GM19372 (cell line): ENCODE results near the gene NUDT22.

ENCODE experiments used
- ATAC-seq: cut with Tn5 transposase; IDR thresholded peaks from one replicate; pipeline ENCODE4 v1.9.1; 2021; ENCODE audit warnings: mild to moderate bottlenecking, low read depth, moderate library complexity; ENCODE audit not compliant: unreplicated experiment

Gene NUDT22

DNA sequence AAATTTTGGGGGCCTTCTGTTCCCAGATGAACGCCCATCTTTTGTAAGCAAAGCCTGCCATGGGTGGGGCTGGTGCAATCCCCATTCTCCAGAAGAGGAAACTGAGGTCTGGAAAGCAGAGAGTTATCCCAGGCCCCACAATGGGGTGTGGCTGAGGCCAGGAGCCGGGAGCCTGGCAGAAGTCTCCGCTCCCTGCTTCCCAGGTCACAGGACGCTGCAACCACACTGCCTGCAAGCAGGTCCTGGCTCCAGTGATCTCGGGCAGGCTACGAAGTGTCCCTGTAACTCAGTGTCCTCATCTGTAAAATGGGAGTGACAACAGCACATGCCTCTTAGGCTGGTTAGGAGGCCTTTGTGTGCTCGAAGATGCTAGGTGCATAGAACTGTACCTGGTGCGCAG, 27.0 kb downstream of the NUDT22 start:
- ATAC-seq, result no peak

DNA sequence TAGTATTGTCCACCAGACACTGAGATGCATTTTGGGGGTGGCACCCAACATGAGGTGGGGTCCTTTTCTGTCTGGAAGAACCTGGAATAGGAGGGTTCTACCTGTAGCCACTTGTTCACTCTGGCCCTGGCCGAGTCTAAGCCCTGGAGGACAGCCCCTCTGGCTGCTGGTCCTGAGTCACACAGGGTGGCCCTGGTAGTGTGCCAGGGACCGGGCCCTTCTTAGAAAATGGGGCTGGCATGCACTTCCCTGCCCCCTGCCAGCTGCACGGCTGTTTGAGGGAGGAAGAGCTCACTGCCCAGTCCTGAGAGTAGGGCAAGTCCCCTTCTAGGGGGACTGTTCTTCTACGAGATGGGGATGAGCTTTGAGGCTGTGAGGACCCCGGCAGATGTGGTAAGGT, 27.4 kb downstream of the NUDT22 start:
- no peak for ATAC-seq

DNA sequence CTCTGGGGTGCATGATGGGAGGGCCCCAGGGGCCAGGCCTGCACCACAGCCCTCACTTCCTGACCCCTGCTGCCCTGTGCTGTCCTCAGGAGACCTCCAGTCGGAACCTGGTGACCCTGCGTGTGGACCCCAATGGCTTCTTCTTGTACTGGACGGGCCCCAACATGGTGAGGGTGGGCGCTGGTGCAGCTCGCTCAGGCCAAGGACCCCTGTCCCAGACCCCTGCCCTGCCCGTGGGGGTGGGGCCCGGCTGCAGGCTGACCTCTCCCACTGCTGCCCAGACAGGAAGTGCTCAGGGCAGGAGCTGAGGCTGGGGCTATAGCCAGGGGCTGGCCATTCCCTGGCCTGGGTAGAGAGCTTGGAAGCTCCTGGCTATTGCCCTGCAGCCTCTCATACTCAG, 28.3 kb downstream of the NUDT22 start:
- no peak for ATAC-seq

DNA sequence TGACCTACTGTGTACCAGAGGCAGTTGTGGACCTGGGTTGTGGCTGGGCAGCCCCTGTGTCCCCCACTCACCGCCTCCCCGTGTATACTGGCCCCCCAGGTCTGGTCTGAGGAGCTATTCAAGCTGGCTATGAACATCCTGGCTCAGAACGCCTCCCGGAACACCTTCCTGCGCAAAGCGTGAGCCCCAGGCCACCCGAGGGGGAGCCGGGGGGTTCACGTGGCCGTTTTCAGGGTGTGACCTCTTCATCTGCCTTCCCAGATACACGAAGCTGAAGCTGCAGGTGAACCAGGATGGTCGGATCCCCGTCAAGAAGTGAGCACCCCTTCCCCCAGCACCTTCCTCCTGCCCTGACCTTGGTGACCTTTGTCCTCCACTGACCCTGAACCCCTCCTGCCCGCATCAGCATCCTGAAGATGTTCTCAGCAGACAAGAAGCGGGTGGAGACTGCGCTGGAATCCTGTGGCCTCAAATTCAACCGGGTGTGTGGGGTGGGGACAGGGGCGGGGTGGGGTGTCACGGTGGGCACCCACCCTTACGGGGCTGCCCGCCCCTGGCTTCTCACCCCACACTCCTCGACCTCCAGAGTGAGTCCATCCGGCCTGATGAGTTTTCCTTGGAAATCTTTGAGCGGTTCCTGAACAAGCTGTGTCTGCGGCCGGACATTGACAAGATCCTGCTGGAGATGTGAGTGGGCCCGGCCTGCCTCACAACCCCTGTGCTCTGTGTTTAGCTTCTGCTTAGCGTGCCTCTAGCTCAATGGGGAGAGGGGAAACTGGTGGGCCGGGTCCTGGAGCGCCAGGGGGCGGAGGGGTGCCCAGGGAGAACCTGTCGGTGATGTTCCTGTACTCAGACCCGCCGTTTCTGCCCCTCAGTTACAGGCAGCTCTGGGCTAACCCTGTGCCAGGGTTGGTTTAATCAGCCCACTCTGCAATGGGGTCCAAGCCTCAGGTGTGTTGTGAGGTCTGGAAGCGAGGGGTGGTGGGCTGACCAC, 29.4 kb downstream of the NUDT22 start:
- no peak for ATAC-seq

DNA sequence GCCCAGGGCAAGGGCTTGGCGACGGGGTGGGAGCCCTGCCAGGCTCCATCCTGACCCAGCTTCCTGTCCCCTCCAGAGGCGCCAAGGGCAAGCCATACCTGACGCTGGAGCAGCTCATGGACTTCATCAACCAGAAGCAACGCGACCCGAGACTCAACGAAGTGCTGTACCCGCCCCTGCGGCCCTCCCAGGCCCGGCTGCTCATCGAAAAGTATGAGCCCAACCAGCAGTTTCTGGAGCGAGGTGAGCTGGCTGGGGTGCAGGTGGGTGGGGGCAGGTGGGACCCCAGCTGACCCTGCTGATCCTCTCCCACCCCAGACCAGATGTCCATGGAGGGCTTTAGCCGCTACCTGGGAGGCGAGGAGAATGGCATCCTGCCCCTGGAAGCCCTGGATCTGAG, 30.2 kb downstream of the NUDT22 start:
- no peak for ATAC-seq

DNA sequence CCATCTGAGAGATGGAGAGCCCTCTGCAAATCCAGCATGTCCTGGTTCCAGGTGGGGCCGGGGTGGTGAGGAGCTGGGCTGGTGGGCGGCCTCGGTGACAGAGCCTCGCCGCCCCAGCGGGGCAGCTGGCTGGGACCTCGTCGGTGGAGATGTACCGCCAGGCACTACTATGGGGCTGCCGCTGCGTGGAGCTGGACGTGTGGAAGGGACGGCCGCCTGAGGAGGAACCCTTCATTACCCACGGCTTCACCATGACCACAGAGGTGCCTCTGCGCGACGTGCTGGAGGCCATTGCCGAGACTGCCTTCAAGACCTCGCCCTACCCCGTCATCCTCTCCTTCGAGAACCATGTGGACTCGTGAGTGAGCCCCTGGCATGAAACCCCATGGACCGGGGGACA, 32.3 kb downstream of the NUDT22 start:
- no peak for ATAC-seq

DNA sequence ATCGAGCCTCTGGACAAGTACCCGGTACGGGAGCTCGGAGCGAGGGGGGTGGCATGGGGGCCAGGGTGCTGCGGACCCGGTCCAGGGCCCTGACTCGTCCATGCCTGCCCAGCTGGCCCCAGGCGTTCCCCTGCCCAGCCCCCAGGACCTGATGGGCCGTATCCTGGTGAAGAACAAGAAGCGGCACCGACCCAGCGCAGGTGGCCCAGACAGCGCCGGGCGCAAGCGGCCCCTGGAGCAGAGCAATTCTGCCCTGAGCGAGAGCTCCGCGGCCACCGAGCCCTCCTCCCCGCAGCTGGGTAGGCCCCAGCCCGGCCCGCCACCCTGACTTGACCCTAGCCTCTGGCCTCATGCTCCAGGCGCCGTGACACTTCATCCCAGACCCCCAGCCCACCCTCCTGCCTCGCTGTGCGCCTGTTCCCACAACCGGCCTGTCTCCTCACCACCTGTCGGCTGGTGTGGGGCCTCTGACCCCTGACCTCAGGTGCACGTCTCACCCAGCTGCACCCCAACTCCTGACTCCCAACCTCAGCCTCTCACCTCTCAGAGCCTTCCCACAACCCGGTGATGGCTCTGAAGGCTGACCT, 33.0 kb downstream of the NUDT22 start:
- ATAC-seq, result no peak

DNA sequence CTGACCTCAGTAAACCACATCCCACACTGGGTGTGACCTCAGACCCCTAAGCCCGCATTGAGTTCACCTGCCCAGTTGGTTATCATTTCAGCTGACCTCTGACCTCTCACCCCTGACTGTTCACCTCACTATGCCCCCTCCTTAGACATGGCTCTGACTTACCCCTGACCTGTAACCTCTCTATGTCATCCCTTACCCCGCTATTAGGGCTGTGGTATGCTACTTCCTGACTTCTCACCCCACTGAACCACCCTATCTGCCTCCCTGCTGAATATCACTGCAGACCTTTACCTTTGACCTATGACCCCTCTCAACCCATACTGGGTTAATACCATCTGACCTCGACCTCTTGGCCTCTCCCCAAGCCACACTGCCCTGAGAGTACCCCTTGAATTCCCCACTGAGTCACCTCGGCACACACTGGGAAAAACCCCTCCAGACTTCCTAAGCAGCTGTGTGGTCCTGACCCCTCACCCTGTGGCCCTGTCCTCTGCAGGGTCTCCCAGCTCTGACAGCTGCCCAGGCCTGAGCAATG, 33.5 kb downstream of the NUDT22 start:
- no peak for ATAC-seq

DNA sequence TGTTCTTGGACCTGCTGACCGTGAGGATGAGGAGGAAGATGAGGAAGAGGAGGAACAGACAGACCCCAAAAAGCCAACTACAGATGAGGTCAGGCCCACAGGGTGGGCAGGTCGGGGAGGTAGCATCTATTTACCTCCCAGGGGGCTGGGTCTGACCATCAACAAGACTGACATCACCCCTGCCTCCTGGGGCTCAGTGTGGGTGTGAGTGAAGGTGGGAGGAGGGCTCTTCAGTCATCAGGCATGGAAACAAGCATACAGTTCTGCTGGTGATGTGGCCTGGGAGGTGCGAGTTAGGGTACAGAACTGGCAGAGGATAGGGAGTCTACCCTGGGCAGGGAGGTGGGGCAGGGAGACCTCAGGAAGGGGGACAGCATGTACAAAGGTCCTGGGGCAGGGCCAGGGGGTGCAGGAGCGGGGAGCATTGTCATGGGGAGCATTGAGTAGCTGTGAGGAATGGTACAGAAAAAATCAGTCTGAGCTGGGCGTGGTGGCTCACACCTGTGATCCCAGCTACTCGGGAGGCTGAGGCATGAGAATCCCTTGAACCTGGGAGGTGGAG, 34.2 kb downstream of the NUDT22 start:
- ATAC-seq, result no peak

DNA sequence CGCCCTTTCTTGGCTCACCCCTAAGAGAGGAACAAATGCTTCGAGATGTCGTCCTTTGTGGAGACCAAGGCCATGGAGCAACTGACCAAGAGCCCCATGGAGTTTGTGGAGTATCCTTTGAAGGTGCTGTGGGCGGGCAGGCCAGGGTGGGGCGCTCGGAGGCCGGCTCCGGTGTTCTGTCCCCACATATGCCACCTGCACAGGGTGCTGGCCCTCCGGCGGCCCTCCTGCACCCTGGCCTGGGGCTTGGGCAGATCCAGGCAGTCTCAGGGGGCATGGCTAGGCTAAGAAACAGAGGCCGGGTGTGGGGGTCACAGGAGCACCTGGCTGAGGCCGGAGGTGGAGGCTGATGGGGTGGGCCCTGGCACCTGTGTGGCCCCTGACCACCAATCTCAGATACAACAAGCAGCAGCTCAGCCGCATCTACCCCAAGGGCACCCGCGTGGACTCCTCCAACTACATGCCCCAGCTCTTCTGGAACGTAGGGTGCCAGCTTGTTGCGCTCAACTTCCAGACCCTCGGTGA, 35.5 kb downstream of the NUDT22 start:
- ATAC-seq, result no peak

DNA sequence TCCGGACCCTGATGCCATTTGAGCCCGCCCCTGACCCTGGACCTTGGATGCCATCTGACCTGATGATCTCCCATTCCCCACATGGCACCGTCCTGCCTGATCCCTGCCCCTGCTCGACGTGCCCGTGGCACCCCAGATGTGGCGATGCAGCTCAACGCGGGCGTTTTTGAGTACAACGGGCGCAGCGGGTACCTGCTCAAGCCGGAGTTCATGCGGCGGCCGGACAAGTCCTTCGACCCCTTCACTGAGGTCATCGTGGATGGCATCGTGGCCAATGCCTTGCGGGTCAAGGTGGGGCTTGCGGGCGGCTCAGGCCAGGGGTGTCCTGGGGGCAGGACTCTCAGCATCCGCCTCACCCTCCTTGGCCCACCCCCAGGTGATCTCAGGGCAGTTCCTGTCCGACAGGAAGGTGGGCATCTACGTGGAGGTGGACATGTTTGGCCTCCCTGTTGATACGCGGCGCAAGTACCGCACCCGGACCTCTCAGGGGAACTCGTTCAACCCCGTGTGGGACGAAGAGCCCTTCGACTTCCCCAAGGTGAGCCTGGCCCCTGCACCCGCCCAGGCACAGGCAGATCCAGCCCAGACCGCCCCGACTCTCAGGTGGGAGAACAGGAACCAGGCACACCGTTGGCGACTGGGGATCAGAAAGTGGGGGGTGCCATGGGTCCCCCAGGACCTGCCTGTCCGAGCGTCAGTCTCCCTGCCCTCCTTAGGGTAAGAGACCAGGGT, 36.4 kb downstream of the NUDT22 start:
- no peak for ATAC-seq

DNA sequence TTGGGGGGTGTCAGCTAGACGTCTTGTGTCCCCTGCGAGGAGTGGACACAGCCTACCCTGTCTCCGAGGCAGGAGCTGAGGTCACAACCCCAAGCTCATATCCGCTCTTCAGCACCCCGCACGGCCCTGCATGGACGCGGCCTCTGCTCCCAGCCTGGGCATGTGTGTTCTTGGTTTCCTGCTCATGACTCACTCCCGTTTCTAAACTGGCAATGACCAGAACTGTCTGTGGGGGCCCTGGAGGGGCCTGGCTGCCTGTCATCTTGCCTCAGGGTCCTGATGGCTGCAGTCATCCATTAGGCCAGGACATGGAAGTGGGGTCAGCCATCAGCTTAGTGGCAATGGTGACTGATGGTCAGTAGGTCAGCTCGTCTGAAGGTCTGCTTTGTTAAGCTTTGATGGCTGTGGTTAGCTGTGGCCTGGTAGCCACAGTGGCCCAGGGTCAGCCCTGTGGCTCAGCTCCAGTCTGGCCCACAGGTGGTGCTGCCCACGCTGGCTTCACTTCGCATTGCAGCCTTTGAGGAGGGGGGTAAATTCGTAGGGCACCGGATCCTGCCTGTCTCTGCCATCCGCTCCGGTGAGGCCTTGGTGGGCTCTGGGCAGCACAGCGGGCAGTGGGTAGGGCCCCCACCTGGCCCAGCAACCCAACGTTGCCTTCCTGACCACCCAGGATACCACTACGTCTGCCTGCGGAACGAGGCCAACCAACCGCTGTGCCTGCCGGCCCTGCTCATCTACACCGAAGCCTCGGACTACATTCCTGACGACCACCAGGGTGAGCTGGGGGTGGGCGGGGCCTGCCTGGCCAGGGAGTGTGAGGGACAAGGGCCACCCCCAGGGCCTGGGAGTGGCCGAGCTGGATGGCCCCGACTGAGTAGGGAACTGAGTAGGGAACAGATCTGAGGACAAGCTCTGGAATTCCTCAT, 37.2 kb downstream of the NUDT22 start:
- no peak for ATAC-seq

DNA sequence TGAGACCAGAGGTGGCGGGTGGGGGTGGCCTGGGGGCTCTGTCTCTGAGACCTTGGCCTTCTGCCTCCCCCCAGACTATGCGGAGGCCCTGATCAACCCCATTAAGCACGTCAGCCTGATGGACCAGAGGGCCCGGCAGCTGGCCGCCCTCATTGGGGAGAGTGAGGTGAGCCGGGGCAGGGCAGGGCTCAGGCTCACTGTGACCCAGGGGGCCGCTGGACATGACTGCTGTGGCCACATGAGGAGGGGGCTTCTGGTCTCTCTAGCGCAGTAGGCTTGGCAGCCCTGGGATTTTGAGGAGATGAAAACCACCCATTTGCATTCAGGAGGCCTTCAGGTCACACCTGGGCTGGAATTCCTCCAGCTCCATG, 37.9 kb downstream of the NUDT22 start:
- no peak for ATAC-seq

DNA sequence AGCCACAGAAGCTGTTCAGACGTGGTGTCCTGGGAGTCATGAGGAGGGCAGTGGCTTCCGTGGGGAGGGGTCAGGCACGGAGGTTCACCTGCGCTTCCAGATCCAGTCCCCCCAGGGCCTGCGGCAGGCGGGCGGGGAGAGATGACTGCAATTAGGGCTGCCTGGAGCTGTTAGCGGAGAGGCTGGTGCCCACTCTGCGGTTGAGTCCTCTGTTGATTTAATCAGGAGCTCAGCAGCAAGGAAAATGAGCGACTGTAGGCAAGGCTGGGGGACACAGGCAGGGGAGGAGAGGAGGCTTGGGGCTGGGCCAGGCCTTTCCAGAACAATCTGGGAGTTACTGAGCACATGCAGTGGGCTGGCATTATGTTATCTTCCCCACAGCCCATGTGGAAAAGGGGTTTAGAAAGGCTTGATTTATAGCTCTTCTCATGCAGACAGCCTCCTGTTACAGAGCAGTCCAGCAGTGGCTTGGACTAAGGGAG, 38.3 kb downstream of the NUDT22 start:
- no peak for ATAC-seq

DNA sequence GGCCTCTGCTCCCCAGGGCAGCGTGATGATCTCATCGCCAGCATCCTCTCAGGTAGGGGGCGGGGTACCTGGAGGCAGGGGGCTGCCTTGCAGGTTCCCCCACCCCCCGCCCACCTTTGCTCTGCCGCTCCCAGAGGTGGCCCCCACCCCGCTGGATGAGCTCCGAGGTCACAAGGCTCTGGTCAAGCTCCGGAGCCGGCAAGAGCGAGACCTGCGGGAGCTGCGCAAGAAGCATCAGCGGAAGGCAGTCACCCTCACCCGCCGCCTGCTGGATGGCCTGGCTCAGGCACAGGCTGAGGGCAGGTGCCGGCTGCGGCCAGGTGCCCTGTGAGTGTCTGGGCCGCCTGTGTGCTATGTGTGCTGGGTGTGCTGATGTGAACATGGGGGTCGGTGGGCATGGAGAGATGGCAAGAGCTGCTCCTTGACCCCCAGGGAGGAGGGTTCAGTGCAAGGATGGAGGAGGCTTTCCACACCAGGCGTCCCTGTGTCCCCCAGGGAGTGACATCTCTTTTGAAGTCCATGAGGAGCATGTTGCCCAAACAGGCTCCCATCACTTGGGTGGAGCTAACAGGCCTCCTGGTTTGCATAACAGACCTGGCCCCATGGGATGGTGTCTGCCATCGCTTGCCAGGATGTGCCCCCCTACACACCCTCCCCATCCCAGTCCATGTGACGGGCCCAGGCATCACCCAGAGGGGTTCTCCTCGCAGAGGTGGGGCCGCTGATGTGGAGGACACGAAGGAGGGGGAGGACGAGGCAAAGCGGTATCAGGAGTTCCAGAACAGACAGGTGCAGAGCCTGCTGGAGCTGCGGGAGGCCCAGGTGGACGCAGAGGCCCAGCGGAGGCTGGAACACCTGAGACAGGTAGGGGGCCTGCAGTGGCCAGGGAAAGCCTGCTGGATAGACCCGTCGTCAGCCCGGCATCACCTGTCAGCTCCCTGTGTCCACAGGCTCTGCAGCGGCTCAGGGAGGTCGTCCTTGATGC, 39.4 kb downstream of the NUDT22 start:
- no peak for ATAC-seq

DNA sequence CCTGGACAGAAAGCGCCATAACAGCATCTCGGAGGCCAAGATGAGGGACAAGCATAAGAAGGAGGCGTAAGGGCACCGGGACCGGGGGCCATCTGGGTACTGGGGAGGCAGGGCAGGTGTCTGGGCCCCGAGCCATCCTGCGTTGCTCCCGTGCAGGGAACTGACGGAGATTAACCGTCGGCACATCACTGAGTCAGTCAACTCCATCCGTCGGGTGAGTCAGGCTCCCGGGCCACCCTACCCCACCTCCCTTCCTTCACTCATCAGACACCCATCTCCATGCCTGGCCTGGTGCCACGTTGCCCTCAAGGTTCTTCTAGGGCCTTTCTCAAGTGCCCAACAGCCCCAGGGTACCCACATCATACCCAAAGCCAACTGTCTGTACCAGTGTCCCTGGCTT, 40.3 kb downstream of the NUDT22 start:
- ATAC-seq, result no peak

DNA sequence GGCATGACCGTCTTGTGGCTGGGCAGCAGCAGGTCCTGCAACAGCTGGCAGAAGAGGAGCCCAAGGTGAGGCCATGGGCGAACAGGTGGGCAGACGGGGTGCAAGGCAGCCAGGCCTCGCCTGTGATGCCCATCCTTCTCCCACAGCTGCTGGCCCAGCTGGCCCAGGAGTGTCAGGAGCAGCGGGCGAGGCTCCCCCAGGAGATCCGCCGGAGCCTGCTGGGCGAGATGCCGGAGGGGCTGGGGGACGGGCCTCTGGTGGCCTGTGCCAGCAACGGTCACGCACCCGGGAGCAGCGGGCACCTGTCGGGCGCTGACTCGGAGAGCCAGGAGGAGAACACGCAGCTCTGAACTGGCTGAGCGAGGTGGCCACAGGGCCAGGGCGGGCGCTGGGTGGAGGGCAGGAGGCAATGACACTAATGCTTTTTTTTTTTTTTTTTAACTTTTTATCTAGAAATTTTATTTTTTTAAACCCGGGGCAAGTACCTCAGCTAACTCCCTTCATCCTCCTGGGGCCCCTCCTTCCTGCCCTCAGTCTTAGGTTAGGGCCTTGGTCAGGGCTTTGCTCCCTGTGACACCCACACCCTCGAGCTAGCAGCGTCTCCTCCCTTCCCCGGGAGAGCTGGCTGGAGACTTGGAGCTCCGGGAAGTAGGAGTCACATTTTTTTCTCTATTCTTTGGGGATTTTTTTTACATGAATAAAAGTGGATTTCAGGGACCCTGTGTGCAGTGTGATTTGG, 41.3 kb downstream of the NUDT22 start:
- no peak for ATAC-seq
